NB4 (cell line): Measurements from ENCODE around the gene KCNA2.

ENCODE experiments used
- DNase-seq: peaks from one replicate; pipeline ENCODE4 v3.0.0; 2010; ENCODE audit warnings: low read depth
- H3K4me3 ChIP-seq: one replicate; pipeline ENCODE4 v1.5.1; 2011; ENCODE audit warnings: mild to moderate bottlenecking, low read depth, low read length, moderate library complexity
- CTCF ChIP-seq: IDR thresholded peaks from one replicate; pipeline ENCODE4 v1.5.1; 2012; ENCODE audit warnings: low read depth, low read length
- MAX ChIP-seq: IDR thresholded peaks from 2 replicates; pipeline ENCODE4 v1.6.1; 2011; ENCODE audit warnings: low read depth, low read length
- MYC ChIP-seq: IDR thresholded peaks from 2 replicates; pipeline ENCODE4 v1.6.1; 2011; ENCODE audit warnings: low read depth, low read length
- POLR2A ChIP-seq: IDR thresholded peaks from 2 replicates; pipeline ENCODE4 v1.6.1; 2011; ENCODE audit warnings: mild to moderate bottlenecking; ENCODE audit not compliant: insufficient read length; ENCODE audit errors: extremely low read depth

The KCNA2 gene

GRCh38 chr1:110605901-110606656 is at the start of gene KCNA2:
Gene KCNA2 (minus strand): TSS chr1:110606358. CDS start chr1:110604782, 1,576 bp downstream.
- no peak for TF ChIP-seq POLR2A
- TF ChIP-seq MAX: no peak
- no peak for TF ChIP-seq CTCF
- H3K4me3 ChIP-seq: no peak within 1 kb of the TSS
- no peak for DNase-seq

- no peak overlapping the region for H3K4me3 ChIP-seq
- no peak for DNase-seq
- TF ChIP-seq MAX: no peak
- TF ChIP-seq POLR2A: no peak
- TF ChIP-seq MYC: no peak
- TF ChIP-seq CTCF: no peak
Measured at GRCh38 chr1:110650609-110651008, 44.5 kb upstream of the KCNA2 start.

- TF ChIP-seq POLR2A (no peak), MAX (no peak), MYC (no peak), CTCF (no peak)
- H3K4me3 ChIP-seq: no peak overlapping the region
- no peak for DNase-seq
Measured at GRCh38 chr1:110648417-110648816, 42.3 kb upstream of the KCNA2 start.

GRCh38 chr1:110647254-110647891 is 41.2 kb upstream of the KCNA2 start:
- no peak for DNase-seq
- TF ChIP-seq CTCF (no peak), MYC (no peak), MAX (no peak), POLR2A (no peak)
- H3K4me3 ChIP-seq: no peak overlapping the region

GRCh38 chr1:110645821-110646735 is 39.9 kb upstream of the KCNA2 start:
- no peak overlapping the region for H3K4me3 ChIP-seq
- DNase-seq: no peak
- no peak for TF ChIP-seq MYC
- TF ChIP-seq MAX: no peak
- no peak for TF ChIP-seq CTCF
- TF ChIP-seq POLR2A: no peak
